ENCODE measurements around the gene APOA1. TPM values are rescaled to one million over a fixed set of nuclear protein-coding genes. Genes with fewer than 3 reads are reported as not detected.
A peak's percentile ranks its signal among the peaks of the same experiment; 100 is the strongest.

The APOA1 gene
- polyA plus RNA-seq, 1 of the 3 experiments (the other 2 are of a cell fraction), result 0.20 TPM

GRCh38 chr11:116787436-116787785 lies 50.0 kb downstream of the APOA1 start:
- Histone ChIP-seq H3K4me1 (ENCODE audit: control insufficient read depth in 1 of 2, insufficient read depth in 2 of 2, low read depth in 1 of 2, low read length in 1 of 2) (peaks cover 0 to 20% of the 10 kb centered on the region in 2 experiments; a peak in 2 of 4 replicates), H3K9ac (peak overlapping the region; percentile 90), H3K9me2 (no peaks in the 10 kb centered on the region), H3K27me3 (ENCODE audit: insufficient read depth) (no peaks in the 10 kb centered on the region), H3F3A (replicated peaks; ENCODE audit: insufficient read depth) (no peaks in the 10 kb centered on the region), H2AFZ (ENCODE audit: low read depth) (peak overlapping the region; percentile 98), H4K20me1 (ENCODE audit: insufficient read depth) (no peaks in the 10 kb centered on the region), H3K36me3 (replicated peaks in 1 of 2; ENCODE audit: control insufficient read depth in 1 of 2, insufficient read depth in 2 of 2, low read length in 1 of 2) (peaks cover 39 to 43% of the 10 kb centered on the region in 2 experiments), H3K79me2 (ENCODE audit: insufficient read depth) (peaks cover 27% of the 10 kb centered on the region), H3K4me2 (peak overlapping the region; percentile 88), H3K4me3 (ENCODE audit: low read depth in 2 of 2, low read length in 1 of 2) (peak overlapping the region; percentile 75 to 93), H3K27ac (ENCODE audit: low read depth in 2 of 2, low read length in 1 of 2) (peak overlapping the region; percentile 47 to 58; a peak in 3 of 4 replicates), H3K9me3 (no peaks in the 10 kb centered on the region)
- ChIA-PET POLR2A (interaction anchor here (0.7 to 1.7 kb wide), 4 partner anchors 14 to 357 kb away, joined by 3 to 8 read pairs (median 4); partner anchors contain the start of genes APOA1 and PAFAH1B2), CTCF (interaction anchor here (0.7 to 11.4 kb wide), 11 partner anchors 10 to 440 kb away, joined by 3 to 268 read pairs (median 4); partner anchors contain the start of genes APOA4, APOC3, BUD13 and SIK3)
- TF ChIP-seq PBX3 (IDR thresholded peaks at IDR 0.05) (no peak), MAX (IDR thresholded peaks at IDR 0.05; ENCODE audit: low read depth) (no peak), USF2 (IDR thresholded peaks at IDR 0.05; ENCODE audit: borderline replicate concordance, low read depth, low read length) (no peak), YY1 (IDR thresholded peaks at IDR 0.05; ENCODE audit: low read depth) (no peak), TEAD4 (IDR thresholded peaks at IDR 0.05; ENCODE audit: borderline replicate concordance, insufficient read depth) (no peak), GABPA (IDR thresholded peaks at IDR 0.05; ENCODE audit: low read depth) (no peak), CHD2 (IDR thresholded peaks at IDR 0.05; ENCODE audit: low read length, partially characterized antibody) (no peak), TCF12 (IDR thresholded peaks at IDR 0.05) (no peak), TAF1 (IDR thresholded peaks at IDR 0.05; ENCODE audit: borderline replicate concordance, low read depth, low read length) (no peak)
- TF ChIP-seq, protein P1, sequence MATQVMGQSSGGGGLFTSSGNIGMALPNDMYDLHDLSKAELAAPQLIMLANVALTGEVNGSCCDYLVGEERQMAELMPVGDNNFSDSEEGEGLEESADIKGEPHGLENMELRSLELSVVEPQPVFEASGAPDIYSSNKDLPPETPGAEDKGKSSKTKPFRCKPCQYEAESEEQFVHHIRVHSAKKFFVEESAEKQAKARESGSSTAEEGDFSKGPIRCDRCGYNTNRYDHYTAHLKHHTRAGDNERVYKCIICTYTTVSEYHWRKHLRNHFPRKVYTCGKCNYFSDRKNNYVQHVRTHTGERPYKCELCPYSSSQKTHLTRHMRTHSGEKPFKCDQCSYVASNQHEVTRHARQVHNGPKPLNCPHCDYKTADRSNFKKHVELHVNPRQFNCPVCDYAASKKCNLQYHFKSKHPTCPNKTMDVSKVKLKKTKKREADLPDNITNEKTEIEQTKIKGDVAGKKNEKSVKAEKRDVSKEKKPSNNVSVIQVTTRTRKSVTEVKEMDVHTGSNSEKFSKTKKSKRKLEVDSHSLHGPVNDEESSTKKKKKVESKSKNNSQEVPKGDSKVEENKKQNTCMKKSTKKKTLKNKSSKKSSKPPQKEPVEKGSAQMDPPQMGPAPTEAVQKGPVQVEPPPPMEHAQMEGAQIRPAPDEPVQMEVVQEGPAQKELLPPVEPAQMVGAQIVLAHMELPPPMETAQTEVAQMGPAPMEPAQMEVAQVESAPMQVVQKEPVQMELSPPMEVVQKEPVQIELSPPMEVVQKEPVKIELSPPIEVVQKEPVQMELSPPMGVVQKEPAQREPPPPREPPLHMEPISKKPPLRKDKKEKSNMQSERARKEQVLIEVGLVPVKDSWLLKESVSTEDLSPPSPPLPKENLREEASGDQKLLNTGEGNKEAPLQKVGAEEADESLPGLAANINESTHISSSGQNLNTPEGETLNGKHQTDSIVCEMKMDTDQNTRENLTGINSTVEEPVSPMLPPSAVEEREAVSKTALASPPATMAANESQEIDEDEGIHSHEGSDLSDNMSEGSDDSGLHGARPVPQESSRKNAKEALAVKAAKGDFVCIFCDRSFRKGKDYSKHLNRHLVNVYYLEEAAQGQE (IDR thresholded peaks at IDR 0.05; ENCODE audit: low read depth, low read length), result no peak
- no peak for DNase-seq
- WGBS (ENCODE audit: low lambda C conversion rate), result 1% methylated on average over 11 of the region's 15 CpGs
